GM21576 (cell line): ENCODE data around the gene CYP27C1.

ENCODE experiments used
- ATAC-seq: cut with Tn5 transposase; IDR thresholded peaks from one replicate; pipeline ENCODE4 v1.9.1; 2021; ENCODE audit warnings: mild to moderate bottlenecking, moderate library complexity; ENCODE audit not compliant: unreplicated experiment

Gene CYP27C1

GRCh38 chr2:127193967-127194280 is 26.2 kb downstream of the CYP27C1 start:
- no peak for ATAC-seq

- ATAC-seq = no peak
Observed at GRCh38 chr2:127193164-127193966, 26.7 kb downstream of the CYP27C1 start.

GRCh38 chr2:127191331-127192219 is 28.5 kb downstream of the CYP27C1 start:
- no peak for ATAC-seq

- no peak for ATAC-seq
Observed at GRCh38 chr2:127188797-127189196, 31.3 kb downstream of the CYP27C1 start.

DNA sequence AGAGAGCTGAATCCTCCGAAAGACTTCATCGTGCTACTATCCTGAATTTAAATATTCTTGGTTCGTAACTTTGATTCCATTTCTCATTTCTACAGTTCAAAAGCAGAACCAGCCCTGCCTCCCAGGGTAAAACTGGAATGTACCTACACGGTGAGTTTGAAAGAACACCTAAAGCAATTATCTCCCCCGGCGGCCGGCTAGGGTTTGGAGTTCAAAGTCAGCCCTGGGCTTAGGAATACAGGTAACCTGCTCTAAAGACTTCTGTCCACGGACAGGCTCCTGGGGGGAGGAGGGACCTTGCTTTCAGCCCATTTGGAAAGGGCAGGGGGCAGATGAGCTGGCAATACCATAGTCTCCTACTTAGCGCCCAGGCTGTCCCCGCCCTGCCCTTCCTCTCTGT is 32.3 kb downstream of the CYP27C1 start:
- ATAC-seq = no peak

DNA sequence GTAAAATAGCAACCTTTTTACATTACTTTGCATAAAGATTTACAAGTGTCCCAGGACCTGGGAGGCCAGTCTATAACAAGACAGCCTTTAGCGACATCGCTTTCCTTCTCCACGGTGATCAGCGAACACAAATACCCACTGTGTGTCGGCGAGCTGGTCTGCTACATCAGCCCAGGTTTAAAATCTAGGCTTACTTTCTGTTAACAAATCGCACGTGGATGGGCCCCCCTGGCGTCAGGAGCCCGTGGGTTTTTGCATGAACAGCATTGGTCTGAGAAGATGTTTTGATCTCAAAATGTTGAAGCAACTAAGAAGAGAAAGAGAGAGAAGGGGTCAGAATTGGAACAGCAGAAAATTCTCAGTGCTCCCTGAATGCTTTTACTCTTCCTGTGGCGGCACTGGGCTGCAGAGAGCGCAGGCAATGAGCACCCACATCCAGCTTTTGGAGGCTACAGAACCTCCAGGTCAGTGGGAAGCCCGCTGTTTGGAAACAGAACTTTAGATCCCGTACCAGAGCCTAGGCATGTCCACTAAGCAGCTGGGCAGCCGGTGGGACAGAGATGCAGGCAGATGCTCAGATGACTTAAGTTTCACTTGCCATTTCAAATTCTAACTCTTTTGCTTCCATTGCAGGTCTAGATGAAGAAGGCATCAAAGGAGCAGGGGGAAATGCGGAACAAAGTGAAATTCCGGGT is 32.9 kb downstream of the CYP27C1 start:
- no peak for ATAC-seq

- no peak for ATAC-seq
Observed at GRCh38 chr2:127185705-127186104, 34.4 kb downstream of the CYP27C1 start.

- ATAC-seq = no peak
Observed at GRCh38 chr2:127185093-127185492, 35.0 kb downstream of the CYP27C1 start.

DNA sequence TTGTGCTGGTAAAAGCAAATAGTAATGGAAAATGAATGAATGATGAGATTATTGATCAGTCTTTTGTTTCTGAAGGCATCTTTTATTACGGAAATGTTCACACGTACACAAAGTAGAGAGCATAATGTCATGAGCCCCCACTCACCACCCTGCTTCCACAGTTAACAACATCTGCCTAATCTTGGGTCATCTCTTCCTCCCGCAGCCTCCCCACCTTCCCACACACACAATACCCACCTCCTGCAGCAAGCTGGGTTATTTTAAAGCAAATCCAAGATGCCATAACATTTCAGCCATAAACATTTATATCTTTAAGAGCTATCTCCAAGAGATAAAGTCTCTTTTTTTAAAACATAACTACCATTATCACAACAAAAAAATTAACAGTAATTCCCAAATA is 36.3 kb downstream of the CYP27C1 start:
- no peak for ATAC-seq

GRCh38 chr2:127182626-127183458 is 37.3 kb downstream of the CYP27C1 start:
- ATAC-seq = no peak

GRCh38 chr2:127181851-127182250 is 38.2 kb downstream of the CYP27C1 start:
- ATAC-seq = no peak

DNA sequence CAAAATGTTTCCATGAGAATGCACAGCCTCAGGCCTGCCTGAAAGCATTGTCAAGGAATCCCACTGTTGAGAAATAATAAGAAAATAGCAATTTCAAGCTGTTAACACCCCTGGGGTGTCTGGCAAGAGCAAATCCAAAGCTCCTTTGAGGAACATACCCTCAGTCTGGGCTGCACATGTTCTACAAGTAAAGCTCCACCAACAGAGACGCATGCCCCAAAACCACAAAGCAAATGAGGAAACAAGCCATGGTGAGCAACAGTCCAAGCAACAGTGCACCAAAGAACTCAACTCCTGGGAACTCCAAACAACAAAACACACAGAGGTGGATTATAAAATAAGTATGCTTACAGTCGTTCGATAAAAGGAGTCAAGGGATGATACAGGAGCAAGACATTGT is 40.3 kb downstream of the CYP27C1 start:
- no peak for ATAC-seq

DNA sequence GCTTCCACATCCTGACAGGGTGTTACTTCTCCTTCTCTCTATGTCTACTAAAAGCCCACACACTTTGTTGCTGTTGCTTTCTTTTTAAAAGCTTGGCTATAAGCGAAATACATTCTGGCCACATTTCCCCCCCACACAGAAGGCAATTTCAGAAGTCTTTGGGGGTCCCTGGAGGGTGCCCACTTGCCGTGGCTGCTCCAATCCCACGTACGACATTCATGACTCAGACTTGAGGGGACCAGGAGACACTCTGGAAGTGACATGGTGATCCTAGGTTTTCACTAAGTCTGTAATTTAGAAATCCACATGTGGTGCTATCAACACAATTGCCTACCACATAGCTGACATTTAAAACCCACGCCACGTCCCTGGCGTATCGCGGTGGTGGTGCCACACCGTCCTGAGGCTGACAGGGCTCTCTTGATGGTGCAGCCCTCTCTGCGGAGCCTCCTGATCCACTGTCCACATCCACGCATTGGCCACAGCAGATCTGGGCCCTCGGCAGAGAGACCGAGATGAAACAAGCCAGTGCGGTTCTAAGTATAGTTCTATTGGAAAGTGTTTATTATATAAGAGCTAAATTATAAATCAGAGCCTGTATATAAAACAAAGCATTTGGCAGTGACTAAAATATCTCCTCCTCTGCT is 42.4 kb downstream of the CYP27C1 start:
- ATAC-seq = no peak

DNA sequence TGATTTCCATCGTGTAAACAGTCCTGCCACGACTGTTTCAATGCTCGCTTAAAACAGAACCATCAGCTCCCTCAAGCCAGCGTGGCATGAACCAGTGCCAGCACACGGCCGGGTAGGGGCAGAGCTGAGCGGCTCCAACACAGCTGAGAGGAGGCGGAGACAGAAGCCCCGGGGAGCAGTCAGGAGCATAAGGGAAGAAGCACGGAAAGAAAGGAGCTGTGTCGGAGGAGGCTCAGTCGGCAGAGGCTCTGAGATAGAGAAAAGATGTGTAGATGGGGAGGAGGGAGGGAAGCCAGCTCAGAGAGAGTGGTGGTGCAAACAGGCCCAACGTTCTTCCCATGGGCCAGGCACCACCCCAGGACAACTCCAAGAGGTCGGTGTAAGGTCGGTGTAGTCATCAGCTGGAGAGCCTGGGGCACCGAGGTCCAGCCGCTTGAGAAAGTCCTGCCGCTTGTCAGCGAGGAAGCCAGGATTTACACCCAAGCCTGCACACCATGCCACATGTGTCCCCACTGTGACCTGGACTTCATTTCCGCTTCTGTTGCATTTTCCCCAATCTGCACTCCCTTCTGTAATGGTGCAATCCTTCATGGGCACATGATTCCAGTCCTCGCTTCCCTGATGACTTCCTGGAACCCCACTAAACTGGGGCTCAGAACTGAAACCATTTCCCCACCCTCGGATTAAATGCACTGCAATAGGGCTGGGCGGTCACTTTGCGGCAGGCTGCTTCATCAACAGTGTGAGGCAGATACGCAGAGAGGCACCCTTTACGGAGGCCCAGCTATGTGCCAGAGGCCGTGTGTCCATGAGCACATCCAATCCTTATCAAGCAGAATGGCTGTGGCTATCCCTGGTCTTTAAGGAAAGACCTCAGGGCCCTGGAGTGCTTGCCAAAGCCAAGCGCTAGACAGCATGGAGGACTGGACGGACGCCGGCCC is 43.5 kb downstream of the CYP27C1 start:
- ATAC-seq = no peak

DNA sequence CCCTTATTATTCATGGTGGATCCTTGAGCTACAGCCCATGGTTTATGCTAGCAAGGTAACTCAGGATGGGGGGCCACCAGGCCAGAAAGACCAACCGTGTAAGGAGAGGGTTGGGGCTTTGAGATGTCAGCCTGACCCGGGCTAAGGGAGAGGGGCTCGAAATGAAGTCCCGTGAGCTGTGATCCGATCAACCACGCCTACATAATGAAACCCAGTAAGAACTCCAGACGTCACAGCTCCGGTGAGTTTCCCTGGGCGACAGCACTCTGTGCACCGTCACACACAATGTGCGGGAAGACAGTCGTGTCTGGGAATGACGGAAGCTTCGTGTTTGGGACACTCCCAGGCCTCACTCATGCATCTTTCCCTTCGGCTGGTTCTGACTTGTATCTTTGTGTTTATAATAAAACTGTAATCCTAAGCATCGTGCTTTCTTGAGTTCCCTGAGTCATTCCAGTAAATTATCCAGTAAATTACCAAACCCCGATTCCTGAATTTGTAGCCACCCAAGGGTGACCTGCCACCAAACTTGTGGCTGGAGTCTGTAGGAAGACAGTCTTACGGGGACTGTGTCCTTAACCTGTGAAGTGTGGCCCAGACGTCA is 44.2 kb downstream of the CYP27C1 start:
- no peak for ATAC-seq

DNA sequence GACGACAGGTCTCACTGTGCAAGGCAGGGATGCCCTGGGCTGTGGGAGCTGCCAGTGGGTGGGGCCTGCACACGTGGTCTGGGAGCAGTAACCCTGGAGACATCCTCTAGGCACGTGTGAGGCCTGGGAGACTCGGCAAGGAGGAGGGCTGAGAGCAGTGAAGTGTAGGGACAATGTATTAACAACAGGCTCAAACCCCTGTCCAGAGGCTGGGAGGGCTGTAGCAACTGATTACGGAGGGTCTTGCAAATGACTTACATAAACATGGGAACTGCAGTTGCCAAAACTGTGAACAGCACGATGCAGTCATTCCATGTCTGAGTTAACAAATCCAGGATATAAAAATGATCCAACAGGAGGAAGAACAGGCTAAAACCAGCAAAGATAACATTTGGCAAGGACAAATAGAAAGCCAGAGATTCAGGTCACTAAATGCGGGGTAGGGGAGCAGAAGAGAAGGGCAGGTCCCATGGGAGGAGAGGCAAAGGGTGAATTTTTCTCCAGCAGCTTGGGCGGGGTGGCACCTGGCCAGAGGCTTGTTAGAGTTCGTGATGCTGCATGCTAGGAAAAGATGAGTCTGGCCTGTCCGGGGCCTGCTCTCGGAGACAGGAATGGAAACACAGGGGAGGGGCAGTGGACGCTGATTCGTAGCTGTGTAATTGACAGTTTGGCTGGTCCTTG is 44.9 kb downstream of the CYP27C1 start:
- ATAC-seq = no peak

DNA sequence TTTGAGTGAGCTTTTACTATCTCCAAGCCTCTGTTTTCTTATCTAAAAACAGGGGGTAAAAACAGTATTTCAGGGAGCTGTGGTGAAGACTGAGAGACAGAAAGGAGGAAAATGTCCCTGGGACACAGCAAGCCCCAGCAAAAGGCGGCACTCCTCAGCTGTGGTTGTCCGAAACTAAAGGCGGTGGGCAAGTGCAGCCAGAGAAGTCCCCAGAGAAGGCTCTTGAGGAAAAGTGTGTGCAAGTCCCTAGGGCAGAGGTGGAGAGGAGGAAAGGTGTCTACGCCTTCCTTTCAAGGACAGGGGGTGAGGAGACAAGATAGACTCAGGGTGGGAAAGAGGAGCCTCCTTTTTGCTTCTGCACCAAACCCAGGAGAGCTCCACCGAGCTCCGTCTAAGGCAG is 45.5 kb downstream of the CYP27C1 start:
- no peak for ATAC-seq

GRCh38 chr2:127174136-127174535 is 46.0 kb downstream of the CYP27C1 start:
- no peak for ATAC-seq
